Stimulated activated CD4-positive, alpha-beta T cell treated with anti-CD3 and anti-CD28 coated beads, Interleukin-15, amount 100 ng/mL, for 24 hours (primary cell): Measurements from ENCODE around the gene ENTHD1.
"Not testable (repeated sequence)": the region's sequence is repeated elsewhere in the genome, so short reads cannot be mapped to it uniquely, and the experiment has no call there.

Source experiments
- DNase-seq: peaks from one replicate; pipeline ENCODE4 v3.0.0-alpha.2; 2020

ENTHD1 gene

GRCh38 chr22:39897841-39898240 lies 4.3 kb upstream of the ENTHD1 start:
- DNase-seq = no peak

- no peak for DNase-seq
These were observed 2.9 kb upstream of the ENTHD1 start for GRCh38 chr22:39896313-39896996.

GRCh38 chr22:39895682-39896081 lies 2.1 kb upstream of the ENTHD1 start:
- DNase-seq = no peak

GRCh38 chr22:39894554-39895092 lies 1.1 kb upstream of the ENTHD1 start:
- DNase-seq = no peak

GRCh38 chr22:39889924-39890323 lies 3.6 kb downstream of the ENTHD1 start:
- DNase-seq = not testable (repeated sequence)

GRCh38 chr22:39883057-39883456 lies 10.5 kb downstream of the ENTHD1 start:
- no peak for DNase-seq

- DNase-seq = no peak
These were observed 12.8 kb downstream of the ENTHD1 start for GRCh38 chr22:39880722-39881121.

GRCh38 chr22:39877079-39877845 lies 16.3 kb downstream of the ENTHD1 start:
- no peak for DNase-seq

GRCh38 chr22:39875176-39875885 lies 18.2 kb downstream of the ENTHD1 start:
- DNase-seq = not testable (repeated sequence)

- peak; percentile 8 for DNase-seq
These were observed 19.6 kb downstream of the ENTHD1 start for GRCh38 chr22:39873965-39874364.

GRCh38 chr22:39872548-39872947 lies 21.0 kb downstream of the ENTHD1 start:
- DNase-seq = no peak

GRCh38 chr22:39871008-39871798 lies 22.4 kb downstream of the ENTHD1 start:
- no peak for DNase-seq

GRCh38 chr22:39869797-39870196 lies 23.8 kb downstream of the ENTHD1 start:
- not testable (repeated sequence) for DNase-seq

GRCh38 chr22:39868741-39869140 lies 24.8 kb downstream of the ENTHD1 start:
- DNase-seq = no peak

- no peak for DNase-seq
These were observed 33.5 kb downstream of the ENTHD1 start for GRCh38 chr22:39859903-39860588.

- DNase-seq = no peak
These were observed 37.0 kb downstream of the ENTHD1 start for GRCh38 chr22:39856588-39856987.

GRCh38 chr22:39852799-39853198 lies 40.8 kb downstream of the ENTHD1 start:
- no peak for DNase-seq

GRCh38 chr22:39851606-39852315 lies 41.8 kb downstream of the ENTHD1 start:
- DNase-seq = no peak

GRCh38 chr22:39847477-39847876 lies 46.1 kb downstream of the ENTHD1 start:
- no peak for DNase-seq

GRCh38 chr22:39846539-39846938 lies 47.0 kb downstream of the ENTHD1 start:
- not testable (repeated sequence) for DNase-seq

GRCh38 chr22:39845529-39845928 lies 48.0 kb downstream of the ENTHD1 start:
- no peak for DNase-seq
